Testis (tissue), 3 donors: ENCODE results near the gene RET. TPM values are rescaled to one million over a fixed set of nuclear protein-coding genes. Genes with fewer than 3 reads are reported as not detected.
"Not testable (repeated sequence)": the region's sequence is repeated elsewhere in the genome, so short reads cannot be mapped to it uniquely, and the experiment has no call there.

Experiments
- DNase-seq: peaks from one replicate; pipeline ENCODE4 v3.0.0-alpha.2; 2019
- H3K27ac ChIP-seq, 2 donors: fragments of 200-600 bp; sonication (generic); one replicate each; pipeline ENCODE4 v1.5.1; 2019
- H3K27me3 ChIP-seq: fragments of 200-600 bp; sonication (generic); one replicate; pipeline ENCODE4 v1.5.1; 2019
- H3K36me3 ChIP-seq: fragments of 200-600 bp; sonication (generic); one replicate; pipeline ENCODE4 v1.5.1; 2017; ENCODE audit warnings: low read depth; ENCODE audit errors: missing control alignments
- H3K4me1 ChIP-seq: fragments of 200-600 bp; sonication (generic); one replicate; pipeline ENCODE4 v1.5.1; 2019
- H3K4me3 ChIP-seq, 2 donors: fragments of 200-600 bp; sonication (generic); one replicate each; pipeline ENCODE4 v1.5.1; 2017 to 2019
- H3K9me3 ChIP-seq: fragments of 200-600 bp; sonication (generic); one replicate; pipeline ENCODE4 v1.5.1; 2017
- POLR2A ChIP-seq: fragments of 450-650 bp; IDR thresholded peaks from one replicate; pipeline ENCODE4 v1.6.1; 2017; ENCODE audit warnings: antibody characterized with exemption, mild to moderate bottlenecking, moderate library complexity
- whole genome bisulfite sequencing, 2 donors: methylation state at CpG; one replicate each; pipeline ENCODE4 v1.1.5; 2018; 5-methylcytosine and 5-hydroxymethylcytosine counted together
- intact Hi-C: fragments of 100-400 bp; cut with DNase I; formaldehyde crosslinking; loops from one replicate; pipeline ENCODE4 v1.15.1; 2023; ENCODE audit warnings: low total_unique reads
- polyA plus RNA-seq: library from polyadenylated mRNA; stranded (reverse); fragments of 350-450 nt; fragmentation: Illumina TruSeq; extraction: RNeasy Lipid Tissue Mini Kit (QIAGEN cat#74804); gene quantifications from one replicate; pipeline ENCODE4 v1.2.3, GENCODE V29; 2014; ENCODE audit warnings: low read depth, low replicate concordance; ENCODE audit not compliant: insufficient read depth
- total RNA-seq, 2 donors: library from RNA; depleted of rRNA; stranded (reverse); fragments of >200 nt; gene quantifications; one replicate each; pipeline ENCODE4 v1.2.3, GENCODE V29; 2016
- TF ChIP-seq, protein P1 (sequence below), 3 experiments: fragments of 450-650 bp in 2 of 3; fragments of 200-600 bp in 1 of 3; sonication (generic) in 1 of 3; IDR thresholded peaks; one replicate each; pipeline ENCODE4 v1.5.1; 2016 to 2019; ENCODE audit warnings: antibody characterized with exemption in 3 of 3, mild to moderate bottlenecking in 2 of 3, moderate library complexity in 1 of 3

Gene RET
- total and polyA plus RNA-seq, 3 donors from 2014 or later: 5.1 to 9.5 (median 7.3) TPM

- intact Hi-C loops: no loop called here
- no peaks in the 10 kb centered on the region for H3K27me3 ChIP-seq
- 0% methylated on average over 5 to 90 of the region's 93 CpGs for WGBS, 2 donors
- H3K4me1 ChIP-seq: peaks cover 12% of the 10 kb centered on the region
- no peaks in the 10 kb centered on the region for H3K36me3 ChIP-seq
- TF ChIP-seq, protein P1, sequence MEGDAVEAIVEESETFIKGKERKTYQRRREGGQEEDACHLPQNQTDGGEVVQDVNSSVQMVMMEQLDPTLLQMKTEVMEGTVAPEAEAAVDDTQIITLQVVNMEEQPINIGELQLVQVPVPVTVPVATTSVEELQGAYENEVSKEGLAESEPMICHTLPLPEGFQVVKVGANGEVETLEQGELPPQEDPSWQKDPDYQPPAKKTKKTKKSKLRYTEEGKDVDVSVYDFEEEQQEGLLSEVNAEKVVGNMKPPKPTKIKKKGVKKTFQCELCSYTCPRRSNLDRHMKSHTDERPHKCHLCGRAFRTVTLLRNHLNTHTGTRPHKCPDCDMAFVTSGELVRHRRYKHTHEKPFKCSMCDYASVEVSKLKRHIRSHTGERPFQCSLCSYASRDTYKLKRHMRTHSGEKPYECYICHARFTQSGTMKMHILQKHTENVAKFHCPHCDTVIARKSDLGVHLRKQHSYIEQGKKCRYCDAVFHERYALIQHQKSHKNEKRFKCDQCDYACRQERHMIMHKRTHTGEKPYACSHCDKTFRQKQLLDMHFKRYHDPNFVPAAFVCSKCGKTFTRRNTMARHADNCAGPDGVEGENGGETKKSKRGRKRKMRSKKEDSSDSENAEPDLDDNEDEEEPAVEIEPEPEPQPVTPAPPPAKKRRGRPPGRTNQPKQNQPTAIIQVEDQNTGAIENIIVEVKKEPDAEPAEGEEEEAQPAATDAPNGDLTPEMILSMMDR (IDR thresholded peaks at IDR 0.05): peak in 1 of 3 experiments; percentile 0
- peak; percentile 36 for TF ChIP-seq POLR2A
- peak; percentile 92 for DNase-seq
- H3K9me3 ChIP-seq: no peaks in the 10 kb centered on the region
- H3K4me3 ChIP-seq: peak within 1 kb of the TSS; percentile 95 to 98
- peak within 1 kb of the TSS; percentile 97 to 98 for H3K27ac ChIP-seq
Observed at GRCh38 chr10:43138021-43138756, 61.3 kb downstream of the RET start, which contains the start of gene CSGALNACT2. Gene CSGALNACT2 (plus strand): TSS chr10:43138445. CDS start chr10:43155150, 16,705 bp downstream.

DNA sequence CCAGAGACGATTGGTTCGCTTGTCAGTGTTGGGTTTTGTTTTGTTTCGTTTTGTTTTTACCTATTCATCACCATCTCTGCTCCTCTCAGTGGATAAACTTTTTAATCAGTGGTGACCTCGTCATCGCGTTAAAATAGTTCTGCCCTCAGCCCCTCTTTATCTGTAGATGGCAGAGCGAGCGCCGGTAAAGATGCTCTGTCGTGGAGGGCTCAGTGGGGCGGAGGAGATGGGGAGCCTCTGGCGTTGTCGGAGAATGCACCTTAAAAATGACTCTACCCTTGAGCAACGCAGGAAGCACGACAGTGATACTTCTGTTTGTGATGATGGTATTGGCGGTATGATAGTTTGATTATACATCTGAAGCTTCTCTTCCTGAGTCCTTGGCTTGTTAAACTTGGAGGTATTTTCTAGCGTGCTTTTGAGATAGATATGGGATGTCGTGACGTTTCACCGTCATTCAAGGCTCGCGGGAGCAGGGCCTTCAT, 61.9 kb downstream of the RET start:
- Histone ChIP-seq H3K4me3 (peak overlapping the region; percentile 95 to 98), H3K27ac (peak overlapping the region; percentile 81 to 97), H3K9me3 (no peaks in the 10 kb centered on the region), H3K27me3 (no peaks in the 10 kb centered on the region), H3K36me3 (no peaks in the 10 kb centered on the region), H3K4me1 (peaks cover 12% of the 10 kb centered on the region)
- 0% methylated on average over 22 of the region's 22 CpGs for WGBS, 2 donors
- TF ChIP-seq, protein P1 (IDR thresholded peaks at IDR 0.05): no peak
- TF ChIP-seq POLR2A: no peak
- peak; percentile 41 for DNase-seq
- intact Hi-C loops: no loop called here

- Histone ChIP-seq H3K36me3 (no peaks in the 10 kb centered on the region), H3K4me1 (peaks cover 11% of the 10 kb centered on the region), H3K9me3 (no peaks in the 10 kb centered on the region), H3K4me3 (no peak overlapping the region), H3K27me3 (no peaks in the 10 kb centered on the region), H3K27ac (no peak overlapping the region)
- WGBS, 2 donors: 92% methylated on average over 5 of the region's 5 CpGs
- DNase-seq: no peak
- TF ChIP-seq, protein P1 (IDR thresholded peaks at IDR 0.05): no peak
- intact Hi-C loops: no loop called here
Observed at GRCh38 chr10:43141421-43141820, 64.6 kb downstream of the RET start.

DNA sequence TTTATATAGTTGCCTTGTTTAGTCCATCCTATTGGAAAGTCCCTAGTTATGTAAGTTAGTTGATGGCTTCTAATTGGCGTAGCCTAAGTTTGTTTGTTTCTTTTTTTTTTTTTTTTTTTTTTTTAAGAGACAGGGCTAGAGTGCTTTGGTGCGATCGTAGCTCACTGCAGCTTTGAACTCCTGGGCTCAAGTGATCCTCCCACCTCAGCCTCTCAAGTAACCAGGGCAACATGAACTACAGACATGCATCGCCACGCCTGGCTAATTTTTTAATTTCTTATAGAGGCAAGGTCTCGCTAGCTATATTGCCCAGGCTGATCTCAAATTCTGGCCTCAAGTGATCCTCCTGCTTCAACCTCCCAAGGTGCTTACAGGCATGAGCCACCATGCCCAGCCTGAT, 68.4 kb downstream of the RET start:
- intact Hi-C loops: no loop called here
- Histone ChIP-seq H3K27me3 (no peaks in the 10 kb centered on the region), H3K4me3 (no peak overlapping the region), H3K4me1 (peaks cover 3% of the 10 kb centered on the region), H3K36me3 (no peaks in the 10 kb centered on the region), H3K9me3 (no peaks in the 10 kb centered on the region), H3K27ac (no peak overlapping the region)
- no peak for DNase-seq
- TF ChIP-seq, protein P1 (IDR thresholded peaks at IDR 0.05): no peak
- no peak for TF ChIP-seq POLR2A
- 86 to 93% methylated on average over 6 of the region's 6 CpGs for WGBS, 2 donors

GRCh38 chr10:43145936-43146335, 69.1 kb downstream of the RET start:
- H3K4me3 ChIP-seq, DNase-seq, intact Hi-C loops, H3K4me1 ChIP-seq, H3K36me3 ChIP-seq, H3K9me3 ChIP-seq, H3K27me3 ChIP-seq, H3K27ac ChIP-seq: not testable (repeated sequence)
- 94 to 97% methylated on average over 1 of the region's 1 CpG for WGBS, 2 donors
